Superior temporal gyrus (tissue), 1 donor: ENCODE data around the gene IFIT3.

Experiments
- DNase-seq: peaks from one replicate; pipeline ENCODE4 v3.0.0-alpha.2; 2016; ENCODE audit errors: extremely low spot score

Gene IFIT3

GRCh38 chr10:89357096-89357495, 29.3 kb downstream of the IFIT3 start:
- DNase-seq, result no peak

- DNase-seq, result no peak
These were observed 30.2 kb downstream of the IFIT3 start for GRCh38 chr10:89357975-89358374.

GRCh38 chr10:89360157-89360556, 32.4 kb downstream of the IFIT3 start:
- DNase-seq, result no peak

GRCh38 chr10:89362929-89363328, 35.1 kb downstream of the IFIT3 start:
- DNase-seq, result no peak

- no peak for DNase-seq
These were observed 36.1 kb downstream of the IFIT3 start for GRCh38 chr10:89363729-89364442.

GRCh38 chr10:89364531-89364930, 36.7 kb downstream of the IFIT3 start:
- peak; percentile 40 for DNase-seq

- DNase-seq, result peak; percentile 79
These were observed 39.7 kb downstream of the IFIT3 start for GRCh38 chr10:89367529-89367928.

- DNase-seq, result peak; percentile 42
These were observed 40.3 kb downstream of the IFIT3 start for GRCh38 chr10:89368129-89368528.

GRCh38 chr10:89369156-89370105, 41.6 kb downstream of the IFIT3 start:
- DNase-seq, result peak; percentile 84

GRCh38 chr10:89371079-89371478, 43.3 kb downstream of the IFIT3 start:
- no peak for DNase-seq

- no peak for DNase-seq
These were observed 44.2 kb downstream of the IFIT3 start for GRCh38 chr10:89371987-89372386.

GRCh38 chr10:89373916-89374711, 46.3 kb downstream of the IFIT3 start:
- peak; percentile 99 for DNase-seq

- DNase-seq, result no peak
These were observed 46.9 kb downstream of the IFIT3 start for GRCh38 chr10:89374713-89375141.

- DNase-seq, result no peak
These were observed 50.2 kb downstream of the IFIT3 start, which contains the start of gene IFIT1B for GRCh38 chr10:89377705-89378637. Gene IFIT1B (plus strand): TSS chr10:89378056. CDS start chr10:89378136, 80 bp downstream.

- no peak for DNase-seq
These were observed 51.3 kb downstream of the IFIT3 start for GRCh38 chr10:89379103-89379502.

GRCh38 chr10:89382757-89383156, 55.0 kb downstream of the IFIT3 start:
- no peak for DNase-seq

- no peak for DNase-seq
These were observed 56.9 kb downstream of the IFIT3 start for GRCh38 chr10:89384474-89385340.

- peak; percentile 34 for DNase-seq
These were observed 61.0 kb downstream of the IFIT3 start for GRCh38 chr10:89388806-89389205.

GRCh38 chr10:89389254-89389653, 61.5 kb downstream of the IFIT3 start:
- DNase-seq, result peak; percentile 89
